GM12878 (cell line): ENCODE measurements around the gene YRDC. TPM values are rescaled to one million over a fixed set of nuclear protein-coding genes. Genes with fewer than 3 reads are reported as not detected.

Experiments
- ATAC-seq: fragments of 200-7000 bp; cut with Tn5 transposase; 3 replicates; pipeline ENCODE4 v1.9.1; 2020; ENCODE audit warnings: mild to moderate bottlenecking, moderate library complexity
- BruUV-seq: library from RNA; stranded (reverse); fragments of 400-500 nt; replicated peaks from 2 replicates; lab custom pipeline; 2021; lab: Mats Ljungman, UMichigan
- CTCF ChIA-PET: fragments of 300-600 bp; sonication (Branson Sonifier 250); formaldehyde crosslinking; extraction: SDS; loops from one replicate; lab custom pipeline; 2021; ENCODE audit warnings: inconsistent platforms; lab: Yijun Ruan, JAX
- POLR2A ChIA-PET: fragments of 350-600 bp; formaldehyde crosslinking; extraction: SDS; loops from one replicate; lab custom pipeline; 2021; ENCODE audit warnings: inconsistent platforms; lab: Charles Lee
- RAD21 ChIA-PET: fragments of 300-600 bp; sonication (Branson Sonifier 250); formaldehyde crosslinking; loops from one replicate; lab custom pipeline; 2023; ENCODE audit warnings: antibody characterized with exemption; ENCODE audit not compliant: unreplicated experiment; lab: Charles Lee
- SMC1A ChIA-PET: fragments of 300-600 bp; sonication (Branson Sonifier 250); formaldehyde crosslinking; loops from one replicate; lab custom pipeline; 2023; ENCODE audit not compliant: unreplicated experiment, uncharacterized antibody; lab: Charles Lee
- DNase-seq: peaks from one replicate; pipeline ENCODE4 v3.0.0-alpha.2; 2011; ENCODE audit warnings: low read depth, low spot score
- FAIRE-seq: peaks from 3 replicates; lab custom pipeline; 2011; peaks lifted over from hg19 to GRCh38; lab: Jason Lieb, UNC
- H2AFZ ChIP-seq: 2 replicates; pipeline ENCODE4 v1.6.0; 2011; ENCODE audit warnings: low read depth, low read length, control low read depth; ENCODE audit not compliant: control insufficient read depth
- H3K27ac ChIP-seq: 2 replicates; pipeline ENCODE4 v1.5.1; 2011; ENCODE audit warnings: control low read depth; ENCODE audit not compliant: control insufficient read depth, insufficient read depth
- H3K27me3 ChIP-seq, 2 experiments: replicated peaks in 1 of 2; 2 replicates each; pipeline versions ENCODE4 v1.6.0 to v1.6.1; 2011; ENCODE audit warnings: low read length in 1 of 2; ENCODE audit not compliant: control insufficient read depth in 2 of 2, insufficient read depth in 2 of 2
- H3K36me3 ChIP-seq, 2 experiments: 2 replicates each; pipeline ENCODE4 v1.5.1; 2011; ENCODE audit warnings: low read length in 1 of 2; ENCODE audit not compliant: control insufficient read depth in 2 of 2, insufficient read depth in 2 of 2
- H3K4me1 ChIP-seq: 2 replicates; pipeline ENCODE4 v1.6.1; 2011; ENCODE audit warnings: mild to moderate bottlenecking, low read length, moderate library complexity, mixed read lengths; ENCODE audit not compliant: control insufficient read depth, insufficient read depth
- H3K4me2 ChIP-seq: 2 replicates; pipeline ENCODE4 v1.6.0; 2011; ENCODE audit warnings: control low read depth; ENCODE audit not compliant: control insufficient read depth, insufficient read depth
- H3K4me3 ChIP-seq: fragments of 200-600 bp; sonication (generic); 2 replicates; pipeline ENCODE4 v1.5.1; 2016
- H3K79me2 ChIP-seq: 2 replicates; pipeline ENCODE4 v1.6.0; 2011; ENCODE audit warnings: low read length; ENCODE audit not compliant: control insufficient read depth, insufficient read depth
- H3K9ac ChIP-seq: 2 replicates; pipeline ENCODE4 v1.8.0; 2011; ENCODE audit warnings: low read length, control low read depth, mixed read lengths; ENCODE audit not compliant: control insufficient read depth, insufficient read depth
- H3K9me3 ChIP-seq: replicated peaks from 3 replicates; pipeline ENCODE4 v1.5.1; 2011; ENCODE audit warnings: mild to moderate bottlenecking, low read length; ENCODE audit not compliant: control insufficient read depth, insufficient read depth
- H4K20me1 ChIP-seq: 2 replicates; pipeline ENCODE4 v1.6.0; 2011; ENCODE audit not compliant: control insufficient read depth, insufficient read depth
- ATF3 ChIP-seq: IDR thresholded peaks from 2 replicates; pipeline ENCODE4 v1.6.1; 2011; ENCODE audit warnings: low read depth, mild to moderate bottlenecking, low read length, moderate library complexity, borderline replicate concordance; ENCODE audit errors: extremely low read depth
- HDGF ChIP-seq: fragments of 450-650 bp; IDR thresholded peaks from 2 replicates; pipeline ENCODE4 v1.6.1; 2016; ENCODE audit warnings: antibody characterized with exemption
- JUNB ChIP-seq: IDR thresholded peaks from 2 replicates; pipeline ENCODE4 v1.6.1; 2016; ENCODE audit warnings: antibody characterized with exemption, mild to moderate bottlenecking
- NRF1 ChIP-seq: conservative IDR thresholded peaks from 2 replicates; pipeline ENCODE4 v1.6.1; 2011; ENCODE audit warnings: mild to moderate bottlenecking, low read depth, low read length, improper control_type of control experiment
- PBX3 ChIP-seq: IDR thresholded peaks from 2 replicates; pipeline ENCODE4 v1.6.1; 2011; ENCODE audit warnings: mild to moderate bottlenecking, low read depth, low read length, moderate library complexity; ENCODE audit not compliant: insufficient replicate concordance
- POLR2AphosphoS2 ChIP-seq: IDR thresholded peaks from 2 replicates; pipeline ENCODE4 v1.6.1; 2011; ENCODE audit warnings: low read depth, mild to moderate bottlenecking, low read length, improper control_type of control experiment, moderate library complexity
- POLR2AphosphoS5 ChIP-seq: IDR thresholded peaks from 2 replicates; pipeline ENCODE4 v1.6.1; 2011; ENCODE audit warnings: mild to moderate bottlenecking, low read length, inconsistent platforms
- RFX5 ChIP-seq: IDR thresholded peaks from 2 replicates; pipeline ENCODE4 v1.6.1; 2011; ENCODE audit warnings: low read depth, low read length, improper control_type of control experiment
- ZBTB40 ChIP-seq: fragments of 450-650 bp; IDR thresholded peaks from 2 replicates; pipeline ENCODE4 v1.6.1; 2016; ENCODE audit warnings: mild to moderate bottlenecking, moderate library complexity, borderline replicate concordance
- WGBS: methylation state at CpG from one replicate; pipeline ENCODE4 v1.1.6; 2016; ENCODE audit warnings: low lambda C conversion rate; ENCODE audit not compliant: insufficient replicate concordance, insufficient coverage; ENCODE audit errors: missing lambda C conversion rate; 5-methylcytosine and 5-hydroxymethylcytosine counted together
- in situ Hi-C: fragments of 300-500 bp; cut with MboI; formaldehyde crosslinking; loops from 9 replicates; pipeline ENCODE4 v1.14.3; 2018; ENCODE audit warnings: mixed read lengths
- intact Hi-C: fragments of 100-400 bp; cut with micrococcal nuclease; formaldehyde crosslinking; loops from one replicate; pipeline ENCODE4 v1.14.2; 2022; ENCODE audit not compliant: unreplicated experiment
- polyA plus RNA-seq, 11 experiments: library from polyadenylated mRNA; depleted of rRNA in 4 of 11; unstranded in 6 of 11; stranded (reverse) in 5 of 11; fragments of >200 nt; fragmentation: Nextera tagmentation in 4 of 11; fragmentation: Illumina TruSeq in 1 of 11; extraction: Ambion mirVana in 4 of 11; extraction: Trizol in 1 of 11; gene quantifications; 1 replicate in 1 of 11; 2 replicates in 10 of 11; pipeline versions ENCODE4 v1.2.1 to v1.2.3, GENCODE V29; 2011 to 2016; ENCODE audit warnings: inconsistent platforms in 2 of 11, missing spikeins in 2 of 11, low read depth in 1 of 11
- total RNA-seq, 4 experiments: library from RNA; depleted of rRNA in 3 of 4; stranded (reverse); fragments of >200 nt in 3 of 4; fragmentation: Illumina TruSeq in 1 of 4; extraction: Trizol in 1 of 4; gene quantifications; 2 replicates each; pipeline versions ENCODE4 v1.2.1 to v1.2.3, GENCODE V29; 2013 to 2021

Gene YRDC
- total and polyA plus RNA-seq, 10 of the 15 experiments (the other 5 are each of a cell fraction or from before 2014, with no cell fraction given), result 2.9 to 36.2 (median 19.3) TPM

- TF ChIP-seq ATF3, result no peak
Measured at GRCh38 chr1:37764414-37764825, 43.6 kb downstream of the YRDC start (continued).

GRCh38 chr1:37763791-37764413 lies 44.1 kb downstream of the YRDC start:
- Histone ChIP-seq H3K36me3 (no peaks in the 10 kb centered on the region), H4K20me1 (no peaks in the 10 kb centered on the region), H3K4me2 (no peak overlapping the region), H3K27ac (no peak overlapping the region), H3K27me3 (peaks cover 5 to 14% of the 10 kb centered on the region in 2 experiments; a peak in 3 of 4 replicates), H3K9ac (no peak overlapping the region), H3K4me1 (no peaks in the 10 kb centered on the region), H3K4me3 (no peak overlapping the region), H2AFZ (no peak overlapping the region), H3K9me3 (no peaks in the 10 kb centered on the region; the same call in 2 of the 3 replicates), H3K79me2 (no peaks in the 10 kb centered on the region)
- ATAC-seq (no peak), DNase-seq (no peak), FAIRE-seq (no peak)
- RAD21 ChIA-PET, result no interaction called here
- POLR2A ChIA-PET, result no interaction called here
- CTCF ChIA-PET, result interaction anchor here (0.5 kb wide), 1 partner anchor 706 kb away, joined by 3 read pairs; no protein-coding TSS in a partner anchor
- SMC1A ChIA-PET, result no interaction called here
- 33% methylated on average over 24 of the region's 25 CpGs for WGBS
- in situ Hi-C loops, result no loop called here
- BruUV-seq, result no TSS peak
- intact Hi-C loops, result no loop called here
- no peak for TF ChIP-seq HDGF
- TF ChIP-seq JUNB, result no peak
- no peak for TF ChIP-seq NRF1
- no peak for TF ChIP-seq POLR2AphosphoS2
- no peak for TF ChIP-seq PBX3
- TF ChIP-seq RFX5, result no peak
- TF ChIP-seq POLR2AphosphoS5, result no peak
- no peak for TF ChIP-seq ZBTB40
